Fibroblast of skin of abdomen (primary cell): ENCODE measurements around the gene RBL2. TPM values are rescaled to one million over a fixed set of nuclear protein-coding genes. Genes with fewer than 3 reads are reported as not detected.
"Not testable (repeated sequence)": the region's sequence is repeated elsewhere in the genome, so short reads cannot be mapped to it uniquely, and the experiment has no call there.

ENCODE experiments used
- DNase-seq: peaks from one replicate; pipeline ENCODE4 v3.0.0-alpha.2; 2013
- polyA plus RNA-seq, 2 experiments: library from polyadenylated mRNA; unstranded; fragments of 120-200 nt; gene quantifications; one replicate each; pipeline ENCODE4 v1.2.1, GENCODE V29; 2013; ENCODE audit not compliant: insufficient read length in 2 of 2

The RBL2 gene, protein sequence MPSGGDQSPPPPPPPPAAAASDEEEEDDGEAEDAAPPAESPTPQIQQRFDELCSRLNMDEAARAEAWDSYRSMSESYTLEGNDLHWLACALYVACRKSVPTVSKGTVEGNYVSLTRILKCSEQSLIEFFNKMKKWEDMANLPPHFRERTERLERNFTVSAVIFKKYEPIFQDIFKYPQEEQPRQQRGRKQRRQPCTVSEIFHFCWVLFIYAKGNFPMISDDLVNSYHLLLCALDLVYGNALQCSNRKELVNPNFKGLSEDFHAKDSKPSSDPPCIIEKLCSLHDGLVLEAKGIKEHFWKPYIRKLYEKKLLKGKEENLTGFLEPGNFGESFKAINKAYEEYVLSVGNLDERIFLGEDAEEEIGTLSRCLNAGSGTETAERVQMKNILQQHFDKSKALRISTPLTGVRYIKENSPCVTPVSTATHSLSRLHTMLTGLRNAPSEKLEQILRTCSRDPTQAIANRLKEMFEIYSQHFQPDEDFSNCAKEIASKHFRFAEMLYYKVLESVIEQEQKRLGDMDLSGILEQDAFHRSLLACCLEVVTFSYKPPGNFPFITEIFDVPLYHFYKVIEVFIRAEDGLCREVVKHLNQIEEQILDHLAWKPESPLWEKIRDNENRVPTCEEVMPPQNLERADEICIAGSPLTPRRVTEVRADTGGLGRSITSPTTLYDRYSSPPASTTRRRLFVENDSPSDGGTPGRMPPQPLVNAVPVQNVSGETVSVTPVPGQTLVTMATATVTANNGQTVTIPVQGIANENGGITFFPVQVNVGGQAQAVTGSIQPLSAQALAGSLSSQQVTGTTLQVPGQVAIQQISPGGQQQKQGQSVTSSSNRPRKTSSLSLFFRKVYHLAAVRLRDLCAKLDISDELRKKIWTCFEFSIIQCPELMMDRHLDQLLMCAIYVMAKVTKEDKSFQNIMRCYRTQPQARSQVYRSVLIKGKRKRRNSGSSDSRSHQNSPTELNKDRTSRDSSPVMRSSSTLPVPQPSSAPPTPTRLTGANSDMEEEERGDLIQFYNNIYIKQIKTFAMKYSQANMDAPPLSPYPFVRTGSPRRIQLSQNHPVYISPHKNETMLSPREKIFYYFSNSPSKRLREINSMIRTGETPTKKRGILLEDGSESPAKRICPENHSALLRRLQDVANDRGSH
- 33.4 TPM for polyA plus RNA-seq (2013, experiment 1 of 2; ENCODE audit: insufficient read length)
- polyA plus RNA-seq (2013, experiment 2 of 2; ENCODE audit: insufficient read length), result 32.3 TPM

DNA sequence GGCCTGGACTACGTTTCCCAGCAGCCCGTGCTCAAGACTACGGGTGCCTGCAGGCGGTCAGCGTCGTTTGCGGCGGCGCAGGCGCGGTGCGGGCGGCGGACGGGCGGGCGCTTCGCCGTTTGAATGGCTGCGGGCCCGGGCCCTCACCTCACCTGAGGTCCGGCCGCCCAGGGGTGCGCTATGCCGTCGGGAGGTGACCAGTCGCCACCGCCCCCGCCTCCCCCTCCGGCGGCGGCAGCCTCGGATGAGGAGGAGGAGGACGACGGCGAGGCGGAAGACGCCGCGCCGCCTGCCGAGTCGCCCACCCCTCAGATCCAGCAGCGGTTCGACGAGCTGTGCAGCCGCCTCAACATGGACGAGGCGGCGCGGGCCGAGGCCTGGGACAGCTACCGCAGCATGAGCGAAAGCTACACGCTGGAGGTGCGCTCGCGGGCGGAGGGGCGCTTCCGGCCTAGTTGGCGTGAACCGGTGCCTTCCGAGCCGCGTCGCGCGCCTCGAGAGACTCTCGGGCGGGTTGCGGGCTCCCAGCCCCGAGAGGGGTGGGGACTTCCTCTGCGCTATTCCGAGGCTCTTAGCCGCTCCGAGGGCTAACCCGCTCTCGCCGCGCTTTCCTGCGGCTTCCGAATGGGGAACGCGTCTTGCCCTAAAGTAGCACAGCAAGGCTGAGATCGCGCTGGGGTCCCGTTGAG, at the start of gene RBL2:
RBL2 (plus strand) TSS at position 95 of the 689 bp plus-strand sequence; CDS start at position 181, 86 bp downstream.
- peak; percentile 80 for DNase-seq

DNA sequence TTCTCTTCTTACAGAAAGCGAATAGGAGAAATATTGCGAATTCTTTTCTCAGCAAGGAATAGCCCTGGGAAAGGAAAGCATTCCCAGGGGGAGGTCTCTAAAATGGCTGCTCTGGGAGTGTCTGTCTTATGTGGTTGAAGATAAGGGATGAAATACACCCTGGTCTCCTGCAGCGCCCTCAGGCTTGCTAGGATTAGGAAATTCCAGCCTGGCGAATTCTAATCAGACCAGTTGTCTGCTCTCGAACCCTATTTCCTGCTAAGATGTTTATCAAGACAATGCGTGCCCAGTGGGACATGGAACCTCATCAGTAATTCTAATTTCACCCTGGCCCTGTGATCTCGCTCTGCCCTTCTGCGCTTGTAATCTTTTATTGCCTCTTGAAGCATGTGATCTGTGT, 49.7 kb upstream of the RBL2 start:
- DNase-seq, result not testable (repeated sequence)

DNA sequence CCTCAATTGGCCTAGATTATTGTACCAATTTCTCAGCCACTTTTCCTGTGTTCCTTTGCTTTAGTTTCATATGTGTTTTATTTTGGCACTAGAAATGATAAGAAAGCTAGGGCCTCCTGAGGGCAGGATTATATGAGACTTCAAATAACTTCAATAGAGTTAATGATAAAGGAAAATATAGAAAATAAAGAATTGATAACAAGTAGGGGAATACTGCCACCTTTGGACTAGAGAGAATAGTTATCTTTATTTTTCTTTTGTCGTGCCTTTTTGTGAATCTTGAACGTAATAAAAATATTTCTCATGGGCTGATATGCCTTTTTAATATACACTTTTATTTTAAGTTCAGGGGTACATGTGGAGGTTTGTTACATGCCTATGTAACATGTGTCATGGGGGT, 29.3 kb upstream of the RBL2 start:
- DNase-seq, result no peak

DNA sequence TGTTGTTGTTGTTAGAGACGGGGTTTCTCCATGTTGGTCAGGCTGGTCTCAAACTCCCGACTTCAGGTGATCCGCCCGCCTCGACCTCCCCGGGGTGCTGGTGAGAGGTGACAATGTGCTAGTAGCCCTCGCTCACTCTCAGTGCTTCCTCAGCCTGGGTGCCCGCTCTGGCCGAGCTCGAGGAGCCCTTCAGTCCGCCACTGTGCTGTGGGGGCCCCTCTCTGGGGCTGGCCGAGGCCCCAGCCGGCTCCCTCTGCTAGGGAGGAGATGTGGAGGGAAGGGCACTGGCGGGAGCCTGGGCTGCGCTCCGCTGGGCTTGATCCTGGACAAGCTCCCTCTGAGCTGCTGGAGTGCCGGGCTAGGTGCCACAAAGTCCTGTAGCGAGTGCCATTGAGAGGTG, 21.7 kb upstream of the RBL2 start:
- no peak for DNase-seq

DNA sequence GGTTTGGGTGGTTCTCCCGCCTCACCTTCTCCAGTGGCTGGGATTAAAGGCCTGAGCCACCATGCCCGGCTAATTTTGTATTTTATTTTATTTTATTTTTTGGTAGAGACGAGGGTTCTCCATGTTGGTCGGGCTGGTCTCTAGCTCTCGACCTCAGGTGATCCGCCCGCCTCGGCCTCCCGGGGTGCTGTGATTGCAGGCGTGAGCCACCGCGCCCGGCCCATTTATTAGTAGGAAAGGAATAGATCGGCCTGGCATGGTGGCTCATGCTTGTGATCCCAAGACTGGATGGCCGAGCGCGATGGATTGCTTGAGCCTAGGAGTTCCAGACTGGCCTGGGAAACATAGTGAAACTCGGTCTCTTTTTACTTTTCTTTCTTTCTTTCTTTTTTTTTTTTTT, 20.4 kb upstream of the RBL2 start:
- DNase-seq, result no peak

DNA sequence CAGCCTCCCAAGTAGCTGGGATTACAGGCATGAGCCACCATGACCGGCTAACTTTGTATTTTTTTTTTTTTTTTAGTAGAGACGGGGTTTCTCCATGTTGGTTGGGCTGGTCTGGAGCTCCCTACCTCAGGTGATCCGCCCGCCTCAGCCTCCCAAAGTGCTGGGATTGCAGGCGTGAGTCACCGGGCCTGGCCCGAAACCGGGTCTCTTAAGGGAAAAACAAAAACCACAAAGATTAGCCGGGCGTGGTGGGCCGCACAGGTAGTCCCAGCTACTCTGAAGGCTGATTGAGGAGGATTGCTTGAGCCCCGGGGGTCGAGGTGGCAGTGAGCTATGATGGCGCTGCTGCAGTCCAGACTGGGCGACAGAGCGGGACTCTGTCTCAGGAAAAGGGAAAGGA, 19.9 kb upstream of the RBL2 start:
- no peak for DNase-seq

DNA sequence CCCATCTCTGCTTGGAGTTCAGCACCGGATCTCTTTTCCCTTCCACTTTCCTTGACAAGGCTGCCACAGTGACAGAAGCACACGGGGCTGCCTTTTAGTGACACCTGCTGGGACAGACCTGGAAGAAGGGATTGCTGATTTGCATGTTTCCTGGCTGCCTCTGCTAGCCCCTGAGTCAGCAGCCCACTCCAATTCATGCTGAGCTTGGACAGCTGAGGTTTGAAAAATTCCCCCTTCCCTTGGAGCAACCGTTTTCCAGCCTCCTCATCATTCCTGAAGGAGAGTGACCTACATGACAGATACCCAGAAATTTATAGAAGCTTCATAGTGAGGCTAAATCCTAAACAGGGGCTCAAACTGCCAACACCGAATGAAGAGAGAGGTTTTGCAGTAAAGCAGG, 18.8 kb upstream of the RBL2 start:
- peak; percentile 24 for DNase-seq

DNA sequence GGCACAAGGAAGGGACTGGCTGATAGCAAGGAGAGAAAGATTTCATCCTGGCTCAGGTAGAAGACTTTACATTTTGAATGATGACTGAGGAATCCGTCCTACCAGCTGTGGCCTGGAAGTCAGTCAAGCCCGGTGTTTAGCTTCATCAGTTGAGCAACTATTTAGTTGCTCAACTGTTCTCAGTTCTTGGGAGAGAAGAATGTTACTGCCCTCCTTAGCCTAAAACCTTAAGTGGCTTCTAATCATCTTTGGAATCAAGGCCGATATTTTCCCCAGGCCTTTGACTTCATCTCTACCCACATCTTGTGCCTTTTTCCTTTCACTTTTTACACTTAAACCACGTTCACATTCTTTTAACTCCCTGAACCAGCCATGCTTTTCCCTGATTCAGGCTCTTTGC, 17.3 kb upstream of the RBL2 start:
- DNase-seq, result peak; percentile 28

DNA sequence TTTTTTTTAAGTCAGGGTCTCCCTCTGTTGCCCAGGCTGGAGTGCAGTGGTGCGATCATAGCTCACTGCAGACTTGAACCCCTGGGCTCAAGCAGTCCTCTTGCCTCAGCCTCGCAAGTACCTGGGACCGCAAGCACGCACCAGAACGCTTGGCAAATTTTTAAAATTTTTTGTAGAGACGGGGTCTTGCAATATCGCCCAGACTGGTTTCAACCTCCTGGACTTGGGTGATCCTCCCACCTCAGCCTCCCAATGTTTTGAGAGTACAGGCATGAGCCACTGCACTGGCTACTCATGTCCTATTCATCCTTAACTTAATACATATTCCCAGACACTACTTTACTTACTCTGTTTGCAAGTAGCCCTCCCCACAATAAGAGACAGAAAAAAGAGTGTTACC, 16.3 kb upstream of the RBL2 start:
- DNase-seq, result no peak

DNA sequence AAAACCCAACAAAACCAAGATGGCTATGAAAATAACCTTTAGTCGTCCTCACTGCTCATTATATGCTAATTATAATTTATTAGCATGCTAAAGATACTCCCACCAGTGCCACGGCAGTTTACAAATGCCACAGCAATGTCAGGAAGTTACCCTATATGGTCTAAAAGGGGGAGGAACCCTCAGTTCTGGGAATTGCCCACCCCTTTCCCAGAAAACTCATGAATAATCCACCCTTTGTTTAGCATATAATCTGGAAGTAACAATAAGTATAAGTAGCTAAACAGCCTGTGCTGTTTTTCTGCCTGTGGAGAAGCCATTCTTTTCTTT, 14.9 kb upstream of the RBL2 start:
- DNase-seq, result not testable (repeated sequence)

DNA sequence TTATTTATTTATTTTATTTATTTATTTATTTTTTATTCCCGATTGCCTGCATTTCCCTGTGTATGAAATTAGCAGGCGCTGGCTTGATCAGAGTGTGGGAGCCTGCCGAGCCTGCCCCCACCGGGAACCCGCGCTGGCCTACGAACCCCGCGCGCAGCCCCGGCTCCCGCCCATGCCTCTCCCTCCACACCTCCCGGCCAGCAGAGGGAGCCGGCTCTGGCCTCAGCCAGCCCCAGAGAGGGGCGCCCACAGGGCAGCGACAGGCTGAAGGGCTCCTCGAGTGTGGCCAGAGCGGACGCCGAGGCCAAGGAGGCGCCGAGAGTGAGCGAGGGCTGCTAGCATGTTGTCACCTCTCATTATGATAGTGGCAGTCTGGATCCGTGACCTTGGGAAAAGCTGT, 13.0 kb upstream of the RBL2 start:
- DNase-seq, result no peak

DNA sequence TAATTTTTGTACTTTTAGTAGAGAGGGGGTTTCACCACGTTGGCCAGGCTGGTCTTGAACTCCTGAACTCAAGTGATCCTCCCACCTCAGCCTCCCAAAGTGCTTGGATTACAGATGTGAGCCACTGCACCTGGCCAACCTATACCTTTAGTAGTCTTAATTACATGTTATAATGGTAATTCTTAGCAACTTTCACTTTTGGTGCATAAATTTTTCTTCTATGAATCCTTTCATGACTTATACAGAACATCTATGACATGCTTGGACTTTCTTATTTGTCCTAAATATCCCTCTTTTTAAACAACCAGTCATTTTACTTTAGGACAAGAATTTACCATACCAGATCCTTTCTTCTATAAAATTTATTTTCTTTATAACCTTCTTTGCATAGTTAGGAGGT, 10.3 kb upstream of the RBL2 start:
- not testable (repeated sequence) for DNase-seq

DNA sequence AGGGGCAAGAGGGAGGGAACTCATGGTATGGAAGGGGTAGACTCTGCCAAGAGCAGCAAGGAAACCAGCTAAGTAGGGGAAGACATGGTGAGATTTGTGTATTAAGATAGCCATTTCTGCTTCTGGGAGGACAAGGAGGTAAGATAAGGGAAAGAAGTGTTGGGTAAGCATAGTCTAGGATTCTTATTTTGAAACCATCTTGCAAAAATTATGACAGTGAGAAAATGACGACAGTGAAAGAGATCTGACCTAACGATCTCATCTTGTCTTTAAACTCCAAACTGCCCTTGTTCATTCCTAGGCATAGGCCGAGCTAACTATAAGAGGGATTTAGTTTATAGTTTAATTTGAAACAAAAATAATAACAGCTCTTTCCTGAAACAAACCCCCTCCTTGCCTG, 5.6 kb upstream of the RBL2 start:
- DNase-seq, result no peak

DNA sequence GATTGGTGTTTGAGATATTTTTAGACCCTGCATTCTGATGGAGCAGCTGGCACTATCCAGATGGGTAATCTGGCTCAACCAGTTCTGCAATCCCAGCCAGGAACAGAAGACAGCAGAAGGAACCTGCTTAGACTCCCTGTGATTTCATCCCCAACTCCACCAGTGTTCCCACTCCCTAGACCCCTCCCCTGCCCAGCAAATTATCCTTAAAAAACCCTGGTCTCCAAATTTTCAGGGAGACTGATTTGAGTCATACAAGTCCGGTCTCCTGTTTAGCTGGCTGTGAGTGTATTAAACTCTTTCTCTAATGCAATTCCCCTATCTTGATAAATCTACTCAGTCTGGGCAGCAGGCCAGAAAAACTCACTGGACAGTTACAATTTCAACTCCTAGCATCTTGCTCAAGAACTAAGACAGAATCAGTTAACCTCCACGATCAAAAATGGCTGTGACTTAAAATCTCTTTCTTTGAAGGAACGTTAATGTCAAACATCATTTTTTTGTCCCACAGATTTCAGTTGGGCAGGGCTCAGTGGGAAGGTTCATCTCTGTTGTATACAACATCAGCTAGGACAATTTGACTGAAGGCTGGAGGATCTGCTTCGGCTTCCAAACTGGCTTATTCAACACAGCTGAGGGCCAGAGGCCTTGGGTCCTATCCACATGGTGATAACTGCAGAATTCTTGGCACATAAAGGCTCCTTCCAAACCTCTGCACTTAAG, 4.9 kb upstream of the RBL2 start:
- peak; percentile 35 for DNase-seq

DNA sequence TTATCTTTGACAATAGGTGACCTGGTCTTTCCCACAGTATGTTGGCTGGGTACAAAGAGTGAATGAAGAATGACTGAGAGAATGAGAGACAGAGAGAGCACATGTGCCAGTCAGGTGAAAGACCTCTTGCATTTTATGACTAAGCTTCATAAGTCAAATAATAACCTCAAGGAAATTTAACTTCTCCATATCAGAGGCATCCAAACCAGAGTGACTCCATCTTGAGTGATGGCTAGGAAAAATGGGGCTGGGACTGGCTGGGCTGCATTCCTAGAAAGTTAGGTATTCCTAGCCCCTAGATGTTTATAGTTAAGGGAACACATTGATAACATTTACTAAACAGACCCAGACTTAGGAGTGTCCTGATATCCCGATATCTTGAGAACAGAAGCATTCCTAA, 3.9 kb upstream of the RBL2 start:
- DNase-seq, result no peak

DNA sequence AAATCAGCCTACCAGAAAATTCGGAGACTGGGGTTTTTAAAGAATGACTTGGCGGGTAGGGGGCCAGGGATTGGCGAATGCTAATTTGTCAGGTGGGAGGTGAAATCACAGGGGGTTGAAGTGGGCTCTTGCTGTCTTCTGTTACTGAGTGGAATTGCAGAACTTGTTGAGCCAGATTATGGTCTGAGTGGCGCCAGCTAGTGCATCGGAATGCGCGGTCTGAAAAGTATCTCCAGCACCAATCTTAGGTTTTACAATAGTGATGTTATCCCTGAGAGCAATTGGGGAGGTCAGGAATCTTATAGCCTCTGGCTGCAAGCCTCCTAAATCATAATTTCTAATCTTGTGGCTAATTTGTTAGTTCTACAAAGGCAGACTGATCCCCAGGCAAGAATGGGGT, 762 bp upstream of the RBL2 start:
- DNase-seq, result peak; percentile 2

DNA sequence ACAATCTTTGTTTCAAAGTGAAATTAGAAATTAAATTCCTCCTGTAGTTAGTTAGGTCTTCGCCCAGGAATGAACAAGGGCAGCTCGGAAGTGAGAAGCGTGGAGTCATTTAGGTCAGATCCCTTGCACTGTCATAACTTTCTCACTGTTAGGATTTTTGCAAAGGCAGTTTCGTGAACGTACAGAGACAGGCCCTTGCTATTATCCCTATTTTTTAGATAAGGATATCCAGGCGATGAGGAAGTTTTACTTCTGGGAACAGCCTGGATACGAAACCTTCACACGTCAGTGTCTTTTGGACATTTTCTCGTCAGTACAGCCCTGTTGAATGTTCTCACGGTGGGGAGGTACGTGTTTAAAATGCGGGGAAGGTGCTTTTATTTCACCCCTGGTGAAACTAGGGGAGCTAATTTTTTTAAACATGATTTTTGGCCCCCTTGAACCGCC, 318 bp upstream of the RBL2 start:
- DNase-seq, result no peak

DNA sequence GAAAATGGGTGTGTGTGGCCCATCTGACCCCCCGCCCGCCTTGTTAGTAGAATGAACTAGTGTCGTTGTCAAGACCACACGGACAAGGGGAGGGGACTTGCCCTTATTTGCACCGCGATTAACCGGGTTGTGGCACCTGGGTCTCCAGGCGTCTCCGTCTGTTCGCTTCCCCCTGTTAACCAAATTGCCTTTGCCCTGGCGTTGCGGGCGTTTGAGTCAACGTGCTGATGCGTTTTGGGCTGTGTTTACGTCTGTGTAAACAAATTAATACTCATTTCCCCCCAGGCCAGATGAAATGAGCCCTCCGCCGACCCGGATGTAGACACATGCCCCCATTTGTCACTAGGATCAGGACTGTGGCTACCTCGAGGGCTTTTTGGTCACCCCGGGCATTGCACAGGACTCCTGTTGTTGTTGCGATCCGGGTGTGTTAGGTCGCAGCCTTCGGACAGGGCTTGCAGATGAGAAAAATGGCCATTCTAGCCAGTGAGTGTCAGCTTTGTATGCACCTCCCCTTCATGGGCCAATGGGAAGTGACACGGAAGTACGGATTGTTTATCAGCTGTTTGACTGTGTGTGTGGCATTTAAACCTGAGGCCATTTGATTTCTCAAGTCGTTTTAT, 906 bp downstream of the RBL2 start:
- DNase-seq, result peak; percentile 77

DNA sequence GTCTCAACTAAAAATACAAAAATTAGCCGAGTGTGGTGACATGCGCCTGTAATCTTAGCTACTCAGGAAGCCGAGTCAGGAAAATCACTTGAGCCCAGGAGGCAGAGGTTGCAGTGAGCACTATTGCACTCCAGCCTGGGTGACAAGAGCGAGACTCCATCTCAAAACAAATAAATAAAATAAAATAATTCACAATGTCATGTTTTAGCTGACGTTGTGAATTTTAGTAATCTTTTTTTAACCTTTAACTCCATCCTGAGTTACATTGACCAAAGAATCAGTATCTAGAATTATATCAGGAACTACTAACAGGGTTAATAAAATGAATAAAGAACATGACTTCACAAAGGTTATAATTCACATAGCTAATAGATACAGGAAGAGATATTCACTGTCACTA, 5.9 kb downstream of the RBL2 start:
- no peak for DNase-seq

DNA sequence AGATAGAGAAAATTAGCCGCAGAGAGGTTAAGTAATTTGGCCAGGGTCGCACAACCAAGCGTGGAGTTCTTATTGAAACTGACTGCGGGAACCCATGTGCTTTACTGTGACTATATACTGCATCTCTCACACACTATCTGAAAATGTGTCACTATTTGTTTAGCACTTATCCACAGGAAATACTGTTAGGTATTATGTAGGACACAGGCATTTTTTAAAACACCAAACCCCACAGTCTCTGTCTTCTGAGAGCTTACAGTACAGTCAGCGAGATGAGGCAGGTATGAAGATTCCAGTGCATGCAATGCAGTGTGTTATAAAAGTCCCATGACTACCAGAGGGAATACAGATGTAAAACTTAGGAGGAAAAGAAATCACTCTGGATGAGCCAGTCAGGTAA, 11.3 kb downstream of the RBL2 start:
- DNase-seq, result no peak

DNA sequence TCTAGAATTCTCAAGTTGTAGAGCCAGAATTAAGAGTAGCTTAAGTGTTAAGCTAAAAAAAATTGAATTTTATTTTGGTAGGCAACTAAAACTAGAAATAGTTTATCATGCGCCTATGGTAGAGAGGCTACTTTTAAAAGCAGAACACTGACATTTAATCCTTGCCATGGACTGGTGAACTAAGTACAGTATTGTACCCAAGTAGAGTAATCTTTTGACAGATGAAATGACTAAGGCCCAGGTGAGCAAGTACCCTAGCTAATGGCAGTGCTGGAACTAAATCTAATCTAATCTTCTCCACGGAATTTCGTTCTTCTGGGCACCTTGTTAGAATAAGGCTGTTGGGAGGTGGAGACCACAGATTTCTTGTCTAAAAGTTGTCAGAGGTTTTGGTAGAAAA, 11.8 kb downstream of the RBL2 start:
- DNase-seq, result no peak
